ENCODE results near the gene ADAP1. TPM values are rescaled to one million over a fixed set of nuclear protein-coding genes. Genes with fewer than 3 reads are reported as not detected.
A peak's percentile ranks its signal among the peaks of the same experiment; 100 is the strongest.

Gene ADAP1
- total and polyA plus RNA-seq, 4 donors, result 30.8 to 116 (median 79.0) TPM

DNA sequence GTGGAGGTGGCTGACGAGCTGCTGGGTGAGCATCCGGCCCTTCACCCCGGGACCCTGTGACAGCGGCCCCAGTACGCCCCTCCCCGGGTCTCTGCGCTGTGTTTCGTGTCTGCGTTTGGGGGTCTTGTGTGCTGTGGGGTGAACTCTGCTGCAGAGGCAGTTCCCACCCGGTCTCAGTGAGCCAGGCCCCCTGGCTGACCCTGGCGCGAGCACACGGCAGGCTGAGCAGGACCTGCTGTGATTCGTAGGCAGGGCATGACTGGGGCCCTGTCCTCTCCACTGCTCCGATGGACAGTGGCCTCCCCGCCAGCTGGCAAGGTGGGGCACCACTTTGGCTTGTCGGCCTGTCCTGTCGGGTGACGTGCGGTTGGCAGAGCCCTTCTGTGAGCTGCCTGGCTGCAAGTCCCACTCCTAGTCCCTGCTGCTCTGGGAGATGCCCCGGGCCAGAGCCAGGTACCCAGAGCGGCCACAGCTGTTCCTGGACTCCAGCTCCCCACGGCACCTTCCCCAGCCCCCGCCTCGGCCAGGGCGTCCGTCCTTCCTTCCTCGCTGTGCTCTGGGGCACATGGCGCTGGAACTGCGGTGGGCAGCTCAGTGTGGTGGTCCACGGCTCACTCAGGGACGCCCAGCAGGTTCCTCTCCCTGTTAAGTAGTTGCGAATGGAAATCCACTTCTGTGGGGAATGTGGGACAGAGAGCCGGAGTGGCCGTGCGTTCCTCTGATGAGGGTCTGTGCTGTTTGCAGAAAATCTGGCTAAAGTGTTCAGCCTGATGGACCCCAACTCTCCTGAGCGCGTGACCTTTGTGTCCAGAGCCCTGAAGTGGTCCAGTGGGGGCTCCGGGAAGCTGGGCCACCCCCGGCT, 67.6 kb downstream of the ADAP1 start:
- WGBS (ENCODE audit: insufficient coverage), result 96% methylated on average over 40 of the region's 40 CpGs

DNA sequence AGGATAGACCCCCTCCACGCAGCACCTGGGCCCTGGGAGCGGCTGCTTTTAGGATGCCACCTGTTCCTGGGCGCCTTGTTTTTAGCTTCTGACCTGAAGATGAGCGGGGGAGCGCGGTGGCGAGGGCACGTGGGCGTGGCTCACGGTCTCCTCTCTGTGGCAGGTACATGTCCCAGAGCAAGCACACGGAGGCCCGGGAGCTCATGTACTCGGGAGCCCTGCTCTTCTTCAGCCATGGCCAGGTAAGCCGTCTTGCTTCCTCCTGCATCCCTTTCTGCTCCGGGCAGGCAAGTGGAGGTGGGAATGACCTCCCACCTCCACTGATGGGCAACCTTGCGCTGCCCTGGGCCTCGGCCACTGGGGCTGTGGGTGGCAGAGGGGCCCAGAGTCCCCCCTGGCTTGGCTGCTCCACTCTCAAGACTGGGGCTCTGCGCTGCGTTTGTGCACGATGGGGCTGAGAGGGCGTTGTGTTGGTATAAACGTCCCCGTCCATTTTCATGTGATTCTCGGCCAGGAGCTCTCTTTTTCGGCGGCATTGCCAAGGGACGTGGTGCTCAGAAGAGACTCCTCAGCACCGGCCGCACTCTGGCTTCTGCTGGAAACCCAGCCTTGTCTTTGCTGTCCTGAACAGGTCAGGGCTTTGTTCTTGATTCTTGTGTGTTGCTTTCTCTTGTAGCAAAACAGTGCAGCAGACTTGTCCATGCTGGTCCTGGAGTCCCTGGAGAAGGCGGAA, 68.4 kb downstream of the ADAP1 start:
- Histone ChIP-seq H3K4me3 (ENCODE audit: low read depth, low read length) (no peak overlapping the region), H3K36me3 (ENCODE audit: control insufficient read depth, insufficient read depth, low read length) (peaks cover 79% of the 10 kb centered on the region), H3K4me1 (ENCODE audit: control insufficient read depth, insufficient read depth, low read length) (peaks cover 19% of the 10 kb centered on the region), H3K27ac (ENCODE audit: low read depth, low read length) (no peak overlapping the region), H3K9me3 (ENCODE audit: control insufficient read depth, insufficient read depth, low read length) (no peaks in the 10 kb centered on the region), H3K27me3 (ENCODE audit: control insufficient read depth, insufficient read depth, low read length) (no peaks in the 10 kb centered on the region)
- WGBS (ENCODE audit: insufficient coverage), result 95% methylated on average over 30 of the region's 30 CpGs
- DNase-seq (ENCODE audit: low read depth in 4 of 6, low spot score in 6 of 6), result no peak

More for the DNA sequence above, 67.6 kb downstream of the ADAP1 start:
- no peaks in the 10 kb centered on the region for H3K27me3 ChIP-seq (ENCODE audit: control insufficient read depth, insufficient read depth, low read length)
- no peak overlapping the region for H3K4me3 ChIP-seq (ENCODE audit: low read depth, low read length)
- H3K27ac ChIP-seq (ENCODE audit: low read depth, low read length), result no peak overlapping the region
- DNase-seq (ENCODE audit: low read depth in 4 of 6, low spot score in 6 of 6), result no peak
- H3K36me3 ChIP-seq (ENCODE audit: control insufficient read depth, insufficient read depth, low read length), result peaks cover 87% of the 10 kb centered on the region
- H3K9me3 ChIP-seq (ENCODE audit: control insufficient read depth, insufficient read depth, low read length), result no peaks in the 10 kb centered on the region
- peaks cover 19% of the 10 kb centered on the region for H3K4me1 ChIP-seq (ENCODE audit: control insufficient read depth, insufficient read depth, low read length)

DNA sequence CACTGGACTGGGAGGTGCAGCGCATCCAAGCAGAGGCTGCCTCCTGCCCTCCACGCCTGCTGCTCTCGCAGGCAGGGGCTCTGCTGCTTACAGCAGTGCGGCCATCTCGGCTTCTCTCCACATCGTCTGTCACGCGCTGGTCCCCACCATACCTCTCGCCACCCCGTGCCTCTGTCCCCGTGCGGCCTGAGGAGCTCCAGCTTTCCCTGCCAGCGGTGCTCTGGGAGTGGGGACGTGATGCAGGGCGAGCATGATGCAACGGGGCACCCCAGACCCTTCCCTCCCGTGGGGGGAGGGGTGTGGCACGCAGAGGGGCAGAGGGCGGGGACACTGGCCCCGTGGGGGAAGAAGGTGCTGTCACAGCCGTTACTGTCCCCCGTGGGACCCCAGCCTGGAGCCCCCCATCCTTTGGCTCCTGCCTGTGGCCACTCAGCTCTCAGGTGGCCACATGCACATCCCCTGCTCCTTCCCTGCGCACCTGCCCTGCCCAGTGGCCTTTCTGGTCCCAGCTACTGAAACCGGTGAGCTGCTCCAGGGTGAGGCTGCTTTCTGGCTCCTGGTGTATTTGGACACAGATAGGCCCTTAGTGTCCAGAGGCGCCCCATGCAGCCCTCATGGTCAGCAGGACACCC, 69.1 kb downstream of the ADAP1 start:
- Histone ChIP-seq H3K36me3 (ENCODE audit: control insufficient read depth, insufficient read depth, low read length) (peaks cover 76% of the 10 kb centered on the region), H3K4me1 (ENCODE audit: control insufficient read depth, insufficient read depth, low read length) (peaks cover 19% of the 10 kb centered on the region), H3K4me3 (ENCODE audit: low read depth, low read length) (no peak overlapping the region), H3K9me3 (ENCODE audit: control insufficient read depth, insufficient read depth, low read length) (no peaks in the 10 kb centered on the region), H3K27ac (ENCODE audit: low read depth, low read length) (no peak overlapping the region), H3K27me3 (ENCODE audit: control insufficient read depth, insufficient read depth, low read length) (no peaks in the 10 kb centered on the region)
- WGBS (ENCODE audit: insufficient coverage), result 89% methylated on average over 23 of the region's 25 CpGs
- DNase-seq (ENCODE audit: low read depth in 4 of 6, low spot score in 6 of 6), result no peak

GRCh38 chr7:884191-885003, 70.1 kb downstream of the ADAP1 start:
- WGBS (ENCODE audit: insufficient coverage), result 89% methylated on average over 22 of the region's 31 CpGs
- Histone ChIP-seq H3K27me3 (ENCODE audit: control insufficient read depth, insufficient read depth, low read length) (no peaks in the 10 kb centered on the region), H3K36me3 (ENCODE audit: control insufficient read depth, insufficient read depth, low read length) (peaks cover 72% of the 10 kb centered on the region), H3K4me3 (ENCODE audit: low read depth, low read length) (no peak overlapping the region), H3K27ac (ENCODE audit: low read depth, low read length) (no peak overlapping the region), H3K9me3 (ENCODE audit: control insufficient read depth, insufficient read depth, low read length) (no peaks in the 10 kb centered on the region), H3K4me1 (ENCODE audit: control insufficient read depth, insufficient read depth, low read length) (peaks cover 19% of the 10 kb centered on the region)
- DNase-seq (ENCODE audit: low read depth in 4 of 6, low spot score in 6 of 6), result no peak

DNA sequence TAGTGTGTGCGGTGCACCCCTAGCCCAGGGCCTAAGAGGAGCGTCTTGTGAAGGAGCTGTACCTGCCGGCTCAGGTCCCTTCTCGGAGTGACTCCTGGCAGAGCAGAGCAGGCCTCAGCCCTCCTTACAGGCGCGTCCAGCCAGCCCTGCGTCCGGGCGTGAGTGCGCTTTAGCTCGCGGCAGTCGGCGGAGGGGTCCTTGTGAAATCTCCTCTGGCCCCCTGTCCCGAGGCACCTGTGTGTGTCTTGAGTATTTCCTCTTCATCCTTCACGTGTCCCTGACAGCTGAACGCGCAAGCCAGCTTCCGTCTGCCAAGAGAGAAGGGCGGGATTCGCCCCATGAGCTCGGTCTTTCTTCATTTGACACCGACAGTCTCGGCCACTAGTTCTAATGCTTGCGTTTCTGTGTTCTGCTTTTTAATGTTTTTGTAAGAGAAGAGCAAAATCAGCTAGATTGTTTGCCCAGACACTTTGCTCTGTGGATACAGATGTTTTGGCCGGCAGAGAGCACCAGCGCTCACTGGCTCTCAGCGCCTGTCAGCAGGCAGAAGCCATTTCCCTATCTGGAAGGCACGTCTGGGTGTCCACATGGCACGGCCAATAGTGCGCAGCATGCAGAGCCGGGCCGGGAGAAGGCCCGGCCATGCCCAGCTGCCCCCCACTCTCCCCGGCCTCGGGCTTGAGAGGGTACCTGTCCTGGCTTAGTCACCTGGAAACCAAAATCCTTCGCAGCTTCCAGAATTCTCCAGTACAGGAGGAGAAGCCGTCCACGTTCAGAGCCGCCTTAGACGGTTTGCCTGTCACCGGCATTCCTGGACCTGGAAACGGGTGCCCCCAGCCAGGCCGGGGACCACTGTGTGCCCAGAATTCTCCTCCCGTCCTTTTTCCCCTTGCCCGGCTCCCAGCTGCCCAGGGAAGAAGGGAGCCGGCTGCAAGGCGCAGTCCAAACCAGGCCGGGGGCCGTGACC, 71.1 kb downstream of the ADAP1 start:
- Histone ChIP-seq H3K27me3 (ENCODE audit: control insufficient read depth, insufficient read depth, low read length) (no peaks in the 10 kb centered on the region), H3K27ac (ENCODE audit: low read depth, low read length) (no peak overlapping the region), H3K36me3 (ENCODE audit: control insufficient read depth, insufficient read depth, low read length) (peaks cover 71% of the 10 kb centered on the region), H3K9me3 (ENCODE audit: control insufficient read depth, insufficient read depth, low read length) (no peaks in the 10 kb centered on the region), H3K4me3 (ENCODE audit: low read depth, low read length) (no peak overlapping the region), H3K4me1 (ENCODE audit: control insufficient read depth, insufficient read depth, low read length) (peaks cover 29% of the 10 kb centered on the region)
- peak in 1 of 6 donors; percentile 41 for DNase-seq (ENCODE audit: low read depth in 4 of 6, low spot score in 6 of 6)
- 80% methylated on average over 46 of the region's 50 CpGs for WGBS (ENCODE audit: insufficient coverage)

DNA sequence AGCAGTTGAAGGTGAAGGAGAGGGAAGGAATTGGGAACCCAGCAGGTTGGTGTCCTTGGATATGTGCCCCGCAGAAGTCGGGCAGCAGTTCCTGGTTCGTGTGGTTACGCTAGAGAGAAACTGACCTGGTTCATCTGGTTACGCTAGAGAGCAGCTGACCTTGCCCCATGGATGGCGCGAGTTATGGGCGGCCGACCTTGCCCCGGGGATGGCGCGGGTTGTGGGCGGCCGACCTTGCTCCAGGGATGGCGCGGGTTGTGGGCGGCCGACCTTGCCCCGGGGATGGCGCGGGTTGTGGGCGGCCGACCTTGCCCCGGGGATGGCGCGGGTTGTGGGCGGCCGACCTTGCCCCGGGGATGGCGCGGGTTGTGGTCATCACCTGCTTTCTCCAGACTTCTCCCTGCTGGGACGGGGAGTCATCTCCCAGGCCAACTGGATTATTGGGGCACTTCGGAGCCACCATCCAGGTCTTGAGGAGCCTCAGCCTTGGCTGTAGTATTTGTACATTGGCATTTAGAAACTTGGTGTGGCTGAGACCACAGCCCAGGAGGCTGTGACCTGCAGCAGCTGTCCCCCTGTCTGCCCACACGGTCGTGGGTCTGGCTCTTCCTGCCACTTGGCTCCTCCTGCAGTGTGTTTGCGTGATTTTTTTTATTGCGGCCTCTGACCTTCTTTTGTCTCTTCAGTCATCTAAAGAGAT, 72.0 kb downstream of the ADAP1 start:
- WGBS (ENCODE audit: insufficient coverage), result 94% methylated on average over 37 of the region's 37 CpGs
- no peak for DNase-seq (ENCODE audit: low read depth in 4 of 6, low spot score in 6 of 6)
- Histone ChIP-seq H3K4me3 (ENCODE audit: low read depth, low read length) (no peak overlapping the region), H3K9me3 (ENCODE audit: control insufficient read depth, insufficient read depth, low read length) (no peaks in the 10 kb centered on the region), H3K4me1 (ENCODE audit: control insufficient read depth, insufficient read depth, low read length) (peaks cover 36% of the 10 kb centered on the region), H3K27ac (ENCODE audit: low read depth, low read length) (no peak overlapping the region), H3K36me3 (ENCODE audit: control insufficient read depth, insufficient read depth, low read length) (peaks cover 66% of the 10 kb centered on the region), H3K27me3 (ENCODE audit: control insufficient read depth, insufficient read depth, low read length) (no peaks in the 10 kb centered on the region)

- 91% methylated on average over 8 of the region's 20 CpGs for WGBS (ENCODE audit: insufficient coverage)
- no peak overlapping the region for H3K4me3 ChIP-seq (ENCODE audit: low read depth, low read length)
- H3K4me1 ChIP-seq (ENCODE audit: control insufficient read depth, insufficient read depth, low read length), result peaks cover 36% of the 10 kb centered on the region
- no peak for DNase-seq (ENCODE audit: low read depth in 4 of 6, low spot score in 6 of 6)
- H3K27me3 ChIP-seq (ENCODE audit: control insufficient read depth, insufficient read depth, low read length), result no peaks in the 10 kb centered on the region
- no peaks in the 10 kb centered on the region for H3K9me3 ChIP-seq (ENCODE audit: control insufficient read depth, insufficient read depth, low read length)
- no peak overlapping the region for H3K27ac ChIP-seq (ENCODE audit: low read depth, low read length)
- H3K36me3 ChIP-seq (ENCODE audit: control insufficient read depth, insufficient read depth, low read length), result peaks cover 58% of the 10 kb centered on the region
Observed at GRCh38 chr7:881441-882234, 72.8 kb downstream of the ADAP1 start.
